ENCODE results near the gene SLC5A6. TPM values are rescaled to one million over a fixed set of nuclear protein-coding genes. Genes with fewer than 3 reads are reported as not detected.

The SLC5A6 gene
- total and polyA plus RNA-seq, 2 of the 8 experiments (the other 6 are each of a cell fraction or from before 2014, with no cell fraction given): 118 to 183 TPM

DNA sequence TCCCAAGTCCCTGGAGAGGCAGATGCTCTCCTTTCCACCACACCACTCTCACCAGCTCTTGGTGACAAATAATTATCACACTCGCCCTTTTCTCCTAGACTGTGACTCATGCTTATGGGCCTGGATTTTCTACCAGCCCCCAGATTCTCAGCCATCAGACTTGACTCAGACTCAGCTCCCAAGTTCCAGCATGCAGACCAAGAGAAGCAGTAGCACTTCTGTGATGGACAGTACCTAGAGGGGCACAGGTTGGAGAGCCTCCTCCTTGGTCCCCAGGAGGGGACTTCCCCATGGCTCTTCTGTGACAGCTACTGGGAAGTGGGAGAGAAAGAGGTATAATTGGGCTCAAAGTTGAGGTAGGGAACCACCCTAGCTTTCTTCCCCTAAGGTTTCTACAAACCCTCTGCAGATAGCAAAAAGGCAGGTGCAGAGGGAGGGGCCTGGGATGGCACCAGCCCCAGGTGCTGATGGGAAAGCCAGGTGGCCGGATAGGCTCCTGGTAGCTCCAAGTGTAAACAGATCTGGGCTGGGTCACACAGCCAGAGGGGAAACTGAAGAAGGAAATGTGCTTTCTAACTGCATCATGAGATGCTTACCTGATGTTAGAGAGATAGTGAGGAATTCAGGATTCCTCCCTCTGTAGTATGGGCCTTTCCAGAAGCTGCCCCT is 59.1 kb downstream of the SLC5A6 start:
- Histone ChIP-seq H4K20me1 (replicated peaks in 1 of 2; ENCODE audit: control insufficient read depth in 1 of 2, insufficient read depth in 2 of 2, low read length in 2 of 2) (no peaks in the 10 kb centered on the region), H2BK5ac (ENCODE audit: low read depth, low read length) (no peak overlapping the region), H2AK5ac (ENCODE audit: low read depth, low read length) (no peak overlapping the region), H4K91ac (replicated peaks; ENCODE audit: insufficient read length, low read length) (no peak overlapping the region), H2BK12ac (ENCODE audit: low read depth, low read length) (no peak overlapping the region), H2AFZ (ENCODE audit: low read length) (no peak overlapping the region), H3K4ac (replicated peaks; ENCODE audit: insufficient read length, low read depth, low read length) (no peak overlapping the region), H3K79me1 (ENCODE audit: low read depth, low read length) (no peaks in the 10 kb centered on the region), H3K4me2 (ENCODE audit: insufficient read depth in 1 of 2, low read depth in 2 of 2, low read length in 2 of 2) (no peak overlapping the region), H2BK15ac (ENCODE audit: low read length) (no peak overlapping the region), H4K8ac (ENCODE audit: extremely low read depth, insufficient read depth, low read length) (no peak overlapping the region; the same call in 1 of the 2 replicates), H3K56ac (replicated peaks; ENCODE audit: insufficient read length, low read depth, low read length) (no peak overlapping the region), H2BK120ac (replicated peaks; ENCODE audit: low read depth, low read length) (no peak overlapping the region), H3K23me2 (ENCODE audit: low read depth, low read length) (no peaks in the 10 kb centered on the region), H2BK20ac (ENCODE audit: low read length) (no peak overlapping the region), H3K9me3 (ENCODE audit: insufficient read depth in 2 of 2, low read depth in 1 of 2, low read length in 1 of 2) (no peaks in the 10 kb centered on the region), H3K36me3 (ENCODE audit: control insufficient read depth in 2 of 4, insufficient read depth in 4 of 4, low read length in 3 of 4) (no peaks in the 10 kb centered on the region), H4K5ac (ENCODE audit: insufficient read length, low read depth, low read length) (no peak overlapping the region), H3K27me3 (replicated peaks in 1 of 4; ENCODE audit: control insufficient read depth in 3 of 4, extremely low read depth in 1 of 4, insufficient read depth in 3 of 4, low read length in 3 of 4) (no peaks in the 10 kb centered on the region), H3K23ac (ENCODE audit: insufficient read length) (no peak overlapping the region), H3K18ac (ENCODE audit: extremely low read depth, low read length) (no peak overlapping the region), H3K79me2 (ENCODE audit: control insufficient read depth in 1 of 2, insufficient read depth in 2 of 2, low read length in 2 of 2) (no peaks in the 10 kb centered on the region), H3K14ac (ENCODE audit: insufficient read length) (no peak overlapping the region), H3K27ac (ENCODE audit: low read depth, low read length) (no peak overlapping the region), H3K4me1 (replicated peaks in 1 of 4; ENCODE audit: control insufficient read depth in 3 of 4, insufficient read depth in 4 of 4, low read length in 3 of 4) (no peaks in the 10 kb centered on the region; a peak in 1 of 7 replicates), H3K4me3 (ENCODE audit: extremely low read depth in 1 of 4, insufficient read depth in 2 of 4, low read depth in 3 of 4, low read length in 4 of 4) (no peak overlapping the region), H3K9ac (replicated peaks in 1 of 4; ENCODE audit: extremely low read depth in 1 of 4, low read depth in 3 of 4, low read length in 3 of 4) (no peak overlapping the region)
- TF ChIP-seq SRF (IDR thresholded peaks at IDR 0.05; ENCODE audit: low read depth, low read length) (no peak), JUND (IDR thresholded peaks at IDR 0.05; ENCODE audit: low read length) (no peak), CBX8 (IDR thresholded peaks at IDR 0.05; ENCODE audit: borderline replicate concordance, low read depth, low read length) (no peak)
- no peak for FAIRE-seq
- ChIA-PET POLR2A (ENCODE audit: partially characterized antibody) (interaction anchor here (0.6 to 1.2 kb wide), 4 partner anchors 13 to 48 kb away, joined by 3 to 4 read pairs (median 3); partner anchors contain the start of gene PRR30), CTCF (ENCODE audit: partially characterized antibody) (interaction anchor here (0.7 to 5.6 kb wide), 9 partner anchors 9 to 150 kb away, joined by 3 to 27 read pairs (median 6); partner anchors contain the start of genes ABHD1 and TRIM54)
- 72% methylated on average over 2 of the region's 2 CpGs; no CpG with 5 or more reads in 1 of the 2 experiments for WGBS, 2 experiments (ENCODE audit: extremely low coverage in 1 of 2, insufficient coverage in 1 of 2, insufficient read length in 1 of 2, insufficient replicate concordance in 2 of 2, low coverage in 1 of 2, low lambda C conversion rate in 2 of 2, missing lambda C conversion rate in 1 of 2)
- no peak for DNase-seq (ENCODE audit: low read depth in 1 of 2, low spot score in 2 of 2)
